Fibroblast of the aortic adventitia (primary cell): ENCODE data around the gene ZDHHC7. TPM values are rescaled to one million over a fixed set of nuclear protein-coding genes. Genes with fewer than 3 reads are reported as not detected.
A peak's percentile ranks its signal among the peaks of the same experiment; 100 is the strongest.
"Not testable (repeated sequence)": the region's sequence is repeated elsewhere in the genome, so short reads cannot be mapped to it uniquely, and the experiment has no call there.

Source experiments
- DNase-seq: peaks from one replicate; pipeline ENCODE4 v3.0.0-alpha.2; 2010; ENCODE audit warnings: low read depth
- H3K4me3 ChIP-seq: 2 replicates; pipeline ENCODE4 v1.5.1; 2011; ENCODE audit warnings: low read depth, mild to moderate bottlenecking, control low read depth, low read length, moderate library complexity
- CTCF ChIP-seq: IDR thresholded peaks from 2 replicates; pipeline ENCODE4 v1.5.1; 2011; ENCODE audit warnings: mild to moderate bottlenecking, low read length, control low read depth, inconsistent platforms; ENCODE audit not compliant: insufficient read depth
- total RNA-seq: library from RNA; depleted of rRNA; stranded (reverse); fragments of >200 nt; gene quantifications from 2 replicates; pipeline ENCODE4 v1.2.3, GENCODE V29; 2012; ENCODE audit warnings: low replicate concordance

Gene ZDHHC7
- total RNA-seq, 1 donor, result 82.5 TPM

- H3K4me3 ChIP-seq, result no peak overlapping the region
- DNase-seq, result no peak
- no peak for TF ChIP-seq CTCF
Measured at GRCh38 chr16:84947022-84947421, 64.3 kb downstream of the ZDHHC7 start.

GRCh38 chr16:84943620-84944019 is 67.7 kb downstream of the ZDHHC7 start:
- no peak for DNase-seq
- TF ChIP-seq CTCF, result no peak
- H3K4me3 ChIP-seq, result no peak overlapping the region

GRCh38 chr16:84942786-84943185 is 68.5 kb downstream of the ZDHHC7 start:
- no peak overlapping the region for H3K4me3 ChIP-seq
- DNase-seq, result no peak
- no peak for TF ChIP-seq CTCF

- no peak for DNase-seq
- no peak for TF ChIP-seq CTCF
Measured at GRCh38 chr16:84941921-84942320, 69.4 kb downstream of the ZDHHC7 start.

GRCh38 chr16:84940670-84941551 is 70.4 kb downstream of the ZDHHC7 start:
- peak; percentile 12 for TF ChIP-seq CTCF
- DNase-seq, result peak; percentile 60
- H3K4me3 ChIP-seq, result no peak overlapping the region

More at GRCh38 chr16:84941921-84942320, 69.4 kb downstream of the ZDHHC7 start:
- no peak overlapping the region for H3K4me3 ChIP-seq

GRCh38 chr16:84938616-84939015 is 72.7 kb downstream of the ZDHHC7 start:
- DNase-seq, H3K4me3 ChIP-seq: not testable (repeated sequence)

- no peak overlapping the region for H3K4me3 ChIP-seq
- TF ChIP-seq CTCF, result no peak
- DNase-seq, result no peak
Measured at GRCh38 chr16:84937196-84938005, 73.9 kb downstream of the ZDHHC7 start.
